ENCODE results near the gene FSTL1. TPM values are rescaled to one million over a fixed set of nuclear protein-coding genes. Genes with fewer than 3 reads are reported as not detected.

Gene FSTL1
- total and polyA plus RNA-seq, 2 experiments from 2014 or later = 50.8 to 258 TPM

- Histone ChIP-seq H3K4me1 (ENCODE audit: insufficient read depth) (peaks cover 42% of the 10 kb centered on the region), H2AFZ (no peak overlapping the region), H4K20me1 (replicated peaks; ENCODE audit: insufficient read depth) (no peaks in the 10 kb centered on the region), H3K79me2 (replicated peaks; ENCODE audit: insufficient read depth) (no peaks in the 10 kb centered on the region), H3K27me3 (ENCODE audit: insufficient read depth) (no peaks in the 10 kb centered on the region), H3K27ac (ENCODE audit: low read depth) (no peak overlapping the region), H3K4me2 (no peak overlapping the region), H3K36me3 (ENCODE audit: insufficient read depth) (no peaks in the 10 kb centered on the region), H3F3A (replicated peaks; ENCODE audit: low read depth) (no peaks in the 10 kb centered on the region), H3K4me3 (no peak overlapping the region), H3K9me2 (ENCODE audit: insufficient read depth) (peaks cover 24% of the 10 kb centered on the region)
- peaks cover 65% of the 10 kb centered on the region for H3K4me1 Mint-ChIP-seq
- no peak overlapping the region for H3K4me3 Mint-ChIP-seq
- H3K9me3 Mint-ChIP-seq = peaks cover 9% of the 10 kb centered on the region
- TF ChIP-seq EZH2phosphoT487 (IDR thresholded peaks at IDR 0.05; ENCODE audit: unreplicated experiment) = no peak
- TF ChIP-seq CTCF (conservative IDR thresholded peaks at IDR 0.05; ENCODE audit: low read depth in 2 of 2) = no peak
- TF ChIP-seq REST (IDR thresholded peaks at IDR 0.05; ENCODE audit: unreplicated experiment) = no peak
- peaks cover 10% of the 10 kb centered on the region for H3K27me3 Mint-ChIP-seq (ENCODE audit: insufficient read depth, low read depth, poor library complexity)
- no peak for DNase-seq (ENCODE audit: low spot score)
- no peak overlapping the region for H3K27ac Mint-ChIP-seq
- no peak for ATAC-seq
- peaks cover 9% of the 10 kb centered on the region for H3K36me3 Mint-ChIP-seq (ENCODE audit: low read depth)
Observed at GRCh38 chr3:120472121-120472844, 21.5 kb upstream of the FSTL1 start.

- Histone ChIP-seq H4K20me1 (replicated peaks; ENCODE audit: insufficient read depth) (no peaks in the 10 kb centered on the region), H3K4me3 (no peak overlapping the region), H3K27ac (ENCODE audit: low read depth) (no peak overlapping the region), H3K4me1 (ENCODE audit: insufficient read depth) (peaks cover 42% of the 10 kb centered on the region), H3K79me2 (replicated peaks; ENCODE audit: insufficient read depth) (no peaks in the 10 kb centered on the region), H3F3A (replicated peaks; ENCODE audit: low read depth) (no peaks in the 10 kb centered on the region), H3K4me2 (no peak overlapping the region), H2AFZ (no peak overlapping the region), H3K27me3 (ENCODE audit: insufficient read depth) (no peaks in the 10 kb centered on the region), H3K9me2 (ENCODE audit: insufficient read depth) (peaks cover 24% of the 10 kb centered on the region), H3K36me3 (ENCODE audit: insufficient read depth) (no peaks in the 10 kb centered on the region)
- peaks cover 10% of the 10 kb centered on the region for H3K27me3 Mint-ChIP-seq (ENCODE audit: insufficient read depth, low read depth, poor library complexity)
- H3K4me3 Mint-ChIP-seq = no peak overlapping the region
- H3K36me3 Mint-ChIP-seq (ENCODE audit: low read depth) = peaks cover 9% of the 10 kb centered on the region
- H3K4me1 Mint-ChIP-seq = peaks cover 61% of the 10 kb centered on the region
- no peak for ATAC-seq
- peaks cover 9% of the 10 kb centered on the region for H3K9me3 Mint-ChIP-seq
- no peak for DNase-seq (ENCODE audit: low spot score)
- H3K27ac Mint-ChIP-seq = no peak overlapping the region
- TF ChIP-seq STAT1 (IDR thresholded peaks at IDR 0.05; ENCODE audit: unreplicated experiment) (no peak), ZNF331 (CRISPR knock-in tag; IDR thresholded peaks at IDR 0.05; ENCODE audit: low read depth) (no peak), NANOG (IDR thresholded peaks at IDR 0.05; ENCODE audit: borderline replicate concordance) (no peak), EZH2 (IDR thresholded peaks at IDR 0.05; ENCODE audit: low read depth, unreplicated experiment) (no peak), JUNB (IDR thresholded peaks at IDR 0.05; ENCODE audit: unreplicated experiment) (no peak), EZH2phosphoT487 (IDR thresholded peaks at IDR 0.05; ENCODE audit: unreplicated experiment) (no peak), CTCF (conservative IDR thresholded peaks at IDR 0.05; ENCODE audit: low read depth in 2 of 2) (no peak), ETS1 (IDR thresholded peaks at IDR 0.05) (no peak), ZNF114 (CRISPR knock-in tag; IDR thresholded peaks at IDR 0.05) (no peak), CREB1 (CRISPR knock-in tag; IDR thresholded peaks at IDR 0.05; ENCODE audit: low read depth) (no peak)
Observed at GRCh38 chr3:120471643-120472042, 20.9 kb upstream of the FSTL1 start.

All from GM23338 (cell line).